Type B pancreatic cell (in vitro differentiated cells): ENCODE measurements around the gene EDNRB. TPM values are rescaled to one million over a fixed set of nuclear protein-coding genes. Genes with fewer than 3 reads are reported as not detected.

ENCODE experiments used
- DNase-seq: peaks from one replicate; pipeline ENCODE4 v3.0.0; 2021; ENCODE audit warnings: mixed read lengths; ENCODE audit not compliant: unreplicated experiment; ENCODE audit errors: extremely low spot score
- H3K27ac Mint-ChIP-seq: 2 replicates; pipeline ENCODE4 v1.8.0; 2021; ENCODE audit warnings: mild to moderate bottlenecking, mixed read lengths
- H3K27me3 Mint-ChIP-seq: 2 replicates; pipeline ENCODE4 v1.8.0; 2021; ENCODE audit warnings: mixed read lengths
- H3K36me3 Mint-ChIP-seq: 2 replicates; pipeline ENCODE4 v1.8.0; 2021; ENCODE audit warnings: mixed read lengths
- H3K4me1 Mint-ChIP-seq: one replicate; pipeline ENCODE4 v1.8.0; 2021; ENCODE audit warnings: mixed read lengths; ENCODE audit not compliant: unreplicated experiment
- H3K4me3 Mint-ChIP-seq: 2 replicates; pipeline ENCODE4 v1.8.0; 2021; ENCODE audit warnings: mild to moderate bottlenecking, mixed read lengths
- H3K9me3 Mint-ChIP-seq: 2 replicates; pipeline ENCODE4 v1.8.0; 2021; ENCODE audit warnings: mixed read lengths
- total RNA-seq: library from RNA; stranded (reverse); gene quantifications from 2 replicates; pipeline ENCODE4 v1.2.1, GENCODE V29; 2021; ENCODE audit warnings: low replicate concordance
- TF ChIP-seq, protein P1 (sequence below): fragments of 200-600 bp; sonication (generic); conservative IDR thresholded peaks from 2 replicates; pipeline ENCODE4 v1.5.0; 2021; ENCODE audit warnings: antibody characterized with exemption, mild to moderate bottlenecking

The EDNRB gene
- total RNA-seq, 1 donor from 2014 or later: 18.2 TPM

DNA sequence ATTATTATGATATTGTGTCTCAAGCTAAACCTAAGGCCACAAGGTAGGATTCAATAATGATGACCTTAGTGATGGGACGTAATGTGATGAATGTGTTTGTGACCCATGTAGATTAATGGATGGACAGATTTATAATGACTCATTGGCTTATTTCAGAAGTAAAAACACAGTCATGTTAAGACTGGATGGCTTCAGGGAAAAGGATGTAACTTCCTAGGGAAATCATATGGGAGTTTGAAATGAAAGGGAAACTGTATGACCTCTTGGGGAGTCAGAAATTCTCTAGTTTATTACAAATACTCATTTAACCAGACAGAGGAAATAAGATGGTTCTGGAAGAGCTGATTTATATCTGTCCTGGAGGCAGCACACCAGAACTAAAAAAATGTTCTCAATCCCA lies 2.9 kb downstream of the EDNRB start:
- no peak overlapping the region for H3K4me3 Mint-ChIP-seq

DNA sequence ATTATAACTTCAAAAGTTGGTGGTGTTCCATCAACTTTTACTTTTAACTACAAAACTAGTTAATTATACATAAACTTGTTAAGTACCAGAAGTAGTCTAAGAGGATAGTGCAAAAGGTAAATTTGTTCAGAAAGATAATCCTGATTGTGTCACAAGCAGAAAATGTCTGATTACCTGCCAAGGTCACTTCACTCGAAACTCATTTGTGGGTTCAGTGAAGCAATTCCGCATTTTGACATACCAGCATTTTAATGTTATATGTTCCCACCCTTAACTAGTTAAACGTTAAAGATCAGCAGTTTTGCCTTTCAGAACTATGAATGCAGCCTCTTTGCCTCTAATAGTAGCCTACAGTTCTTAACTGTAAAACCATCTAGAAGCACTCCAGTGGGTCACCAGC lies 5.6 kb downstream of the EDNRB start:
- DNase-seq: no peak
- Mint-ChIP-seq H3K9me3 (no peaks in the 10 kb centered on the region), H3K27me3 (peaks cover 14% of the 10 kb centered on the region), H3K36me3 (no peaks in the 10 kb centered on the region), H3K4me3 (no peak overlapping the region), H3K27ac (no peak overlapping the region), H3K4me1 (no peaks in the 10 kb centered on the region)
- TF ChIP-seq, protein P1, sequence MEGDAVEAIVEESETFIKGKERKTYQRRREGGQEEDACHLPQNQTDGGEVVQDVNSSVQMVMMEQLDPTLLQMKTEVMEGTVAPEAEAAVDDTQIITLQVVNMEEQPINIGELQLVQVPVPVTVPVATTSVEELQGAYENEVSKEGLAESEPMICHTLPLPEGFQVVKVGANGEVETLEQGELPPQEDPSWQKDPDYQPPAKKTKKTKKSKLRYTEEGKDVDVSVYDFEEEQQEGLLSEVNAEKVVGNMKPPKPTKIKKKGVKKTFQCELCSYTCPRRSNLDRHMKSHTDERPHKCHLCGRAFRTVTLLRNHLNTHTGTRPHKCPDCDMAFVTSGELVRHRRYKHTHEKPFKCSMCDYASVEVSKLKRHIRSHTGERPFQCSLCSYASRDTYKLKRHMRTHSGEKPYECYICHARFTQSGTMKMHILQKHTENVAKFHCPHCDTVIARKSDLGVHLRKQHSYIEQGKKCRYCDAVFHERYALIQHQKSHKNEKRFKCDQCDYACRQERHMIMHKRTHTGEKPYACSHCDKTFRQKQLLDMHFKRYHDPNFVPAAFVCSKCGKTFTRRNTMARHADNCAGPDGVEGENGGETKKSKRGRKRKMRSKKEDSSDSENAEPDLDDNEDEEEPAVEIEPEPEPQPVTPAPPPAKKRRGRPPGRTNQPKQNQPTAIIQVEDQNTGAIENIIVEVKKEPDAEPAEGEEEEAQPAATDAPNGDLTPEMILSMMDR: no peak

More for the DNA sequence above, 2.9 kb downstream of the EDNRB start:
- TF ChIP-seq, protein P1: no peak
- no peak for DNase-seq
- no peaks in the 10 kb centered on the region for H3K4me1 Mint-ChIP-seq
- no peaks in the 10 kb centered on the region for H3K9me3 Mint-ChIP-seq
- no peaks in the 10 kb centered on the region for H3K36me3 Mint-ChIP-seq
- H3K27me3 Mint-ChIP-seq: peaks cover 14% of the 10 kb centered on the region
- H3K27ac Mint-ChIP-seq: no peak overlapping the region

DNA sequence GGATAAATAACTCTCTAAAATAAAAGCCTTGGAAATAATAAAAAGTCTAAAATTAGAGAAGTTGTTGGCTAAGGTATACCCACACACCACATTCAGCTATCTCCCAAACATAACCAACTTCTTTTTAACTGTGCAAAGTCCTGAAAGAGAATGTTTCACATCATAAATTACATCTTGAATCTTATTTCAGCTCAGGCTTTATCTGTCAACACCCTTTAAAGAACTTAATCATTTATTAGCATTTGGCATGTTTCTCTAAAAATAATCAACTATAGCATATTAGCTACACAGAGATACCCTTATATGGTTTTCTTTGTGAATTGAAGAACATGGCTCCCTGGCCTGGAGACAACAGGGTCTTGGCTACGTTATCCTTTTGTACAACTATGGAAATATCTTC lies 6.9 kb downstream of the EDNRB start:
- Mint-ChIP-seq H3K27ac (no peak overlapping the region), H3K4me1 (no peaks in the 10 kb centered on the region), H3K4me3 (no peak overlapping the region)

DNA sequence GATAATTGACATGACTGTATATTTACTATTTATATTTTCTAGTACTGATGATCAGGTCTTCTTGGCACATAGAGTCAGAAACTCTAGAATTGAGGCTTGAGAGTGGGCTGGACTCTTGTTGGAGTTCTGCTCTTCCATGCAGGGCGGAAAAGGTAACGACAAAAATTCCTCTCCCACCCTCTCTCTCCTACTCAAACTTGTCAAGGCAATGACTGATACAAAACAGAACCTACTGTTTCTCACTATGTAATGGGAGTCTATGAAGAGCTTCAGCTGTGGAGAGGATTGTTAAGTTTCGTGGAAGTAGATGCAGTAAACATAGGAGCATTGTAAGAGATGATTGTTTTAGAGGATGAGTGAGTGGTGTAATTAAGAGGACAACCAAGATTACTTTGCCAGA lies 8.8 kb downstream of the EDNRB start:
- H3K27me3 Mint-ChIP-seq: no peaks in the 10 kb centered on the region
- DNase-seq: no peak
- no peaks in the 10 kb centered on the region for H3K9me3 Mint-ChIP-seq
- no peaks in the 10 kb centered on the region for H3K4me1 Mint-ChIP-seq
- no peak overlapping the region for H3K4me3 Mint-ChIP-seq
- no peak overlapping the region for H3K27ac Mint-ChIP-seq
- TF ChIP-seq, protein P1: no peak
- H3K36me3 Mint-ChIP-seq: no peaks in the 10 kb centered on the region

More for the DNA sequence above, 6.9 kb downstream of the EDNRB start:
- H3K9me3 Mint-ChIP-seq: no peaks in the 10 kb centered on the region
- H3K27me3 Mint-ChIP-seq: peaks cover 7% of the 10 kb centered on the region
- no peak for DNase-seq
- H3K36me3 Mint-ChIP-seq: no peaks in the 10 kb centered on the region
- TF ChIP-seq, protein P1: no peak

DNA sequence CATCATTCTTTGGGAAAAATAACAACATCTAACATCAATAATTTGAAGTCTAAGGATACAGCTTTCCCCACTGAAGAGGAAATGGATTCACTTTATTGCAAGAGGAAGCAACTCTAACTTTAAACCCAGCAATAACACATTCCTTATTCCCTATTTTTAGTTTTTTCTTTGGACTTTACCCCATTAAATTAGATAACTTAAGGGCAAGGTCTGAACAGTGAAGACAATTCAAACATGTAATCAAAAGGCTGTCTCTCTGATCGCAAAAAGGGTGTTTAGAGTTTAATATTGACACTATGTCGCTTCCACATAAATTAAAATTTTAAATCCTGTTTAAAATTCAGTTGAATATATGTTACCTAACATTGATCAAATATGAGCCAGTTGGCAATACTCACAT lies 10.1 kb downstream of the EDNRB start:
- no peak for DNase-seq
- H3K36me3 Mint-ChIP-seq: no peaks in the 10 kb centered on the region
- H3K27ac Mint-ChIP-seq: no peak overlapping the region
- H3K9me3 Mint-ChIP-seq: no peaks in the 10 kb centered on the region
- no peak overlapping the region for H3K4me3 Mint-ChIP-seq
- no peaks in the 10 kb centered on the region for H3K4me1 Mint-ChIP-seq
- H3K27me3 Mint-ChIP-seq: no peaks in the 10 kb centered on the region
- TF ChIP-seq, protein P1: no peak

DNA sequence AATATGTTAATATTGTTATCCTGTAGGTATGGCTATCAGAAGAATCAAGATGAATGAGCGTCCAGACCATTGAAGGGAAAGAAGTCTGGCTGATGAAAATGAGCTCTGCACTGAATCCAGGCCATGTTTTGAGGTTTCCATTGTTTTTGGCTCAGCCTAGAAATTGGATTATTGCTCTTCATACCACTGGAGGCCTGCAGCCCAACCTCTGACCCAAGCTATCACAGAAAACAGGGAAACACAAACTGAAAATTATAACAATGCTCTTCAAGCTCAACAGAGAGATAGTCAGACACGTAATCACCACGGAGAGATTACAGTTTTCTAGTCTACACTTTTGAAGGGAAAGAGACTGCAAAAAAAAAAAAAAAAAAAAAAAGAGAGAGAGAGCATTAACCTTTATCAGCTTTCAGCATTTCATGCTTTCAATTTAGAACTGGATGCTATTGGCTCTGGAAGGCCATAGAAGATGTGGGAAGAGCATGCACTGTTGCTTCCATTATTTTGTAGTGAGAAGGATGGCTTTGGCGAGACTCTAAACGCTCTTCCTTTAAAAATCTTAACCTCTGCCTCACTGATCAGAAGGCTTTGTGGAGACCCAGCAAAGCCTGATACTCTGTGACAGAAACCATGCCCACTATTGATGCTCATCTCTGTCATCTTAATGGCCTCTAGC lies 10.8 kb downstream of the EDNRB start:
- TF ChIP-seq, protein P1: no peak
- no peak overlapping the region for H3K27ac Mint-ChIP-seq
- H3K9me3 Mint-ChIP-seq: peaks cover 1% of the 10 kb centered on the region
- DNase-seq: no peak
- H3K36me3 Mint-ChIP-seq: no peaks in the 10 kb centered on the region
- no peaks in the 10 kb centered on the region for H3K4me1 Mint-ChIP-seq
- no peaks in the 10 kb centered on the region for H3K27me3 Mint-ChIP-seq
- no peak overlapping the region for H3K4me3 Mint-ChIP-seq
